ENCODE results near the gene THSD1. TPM values are rescaled to one million over a fixed set of nuclear protein-coding genes. Genes with fewer than 3 reads are reported as not detected.
"Not testable (repeated sequence)": the region's sequence is repeated elsewhere in the genome, so short reads cannot be mapped to it uniquely, and the experiment has no call there.

THSD1 gene
- total RNA-seq, 1 experiment from 2014 or later: 47.5 TPM

DNA sequence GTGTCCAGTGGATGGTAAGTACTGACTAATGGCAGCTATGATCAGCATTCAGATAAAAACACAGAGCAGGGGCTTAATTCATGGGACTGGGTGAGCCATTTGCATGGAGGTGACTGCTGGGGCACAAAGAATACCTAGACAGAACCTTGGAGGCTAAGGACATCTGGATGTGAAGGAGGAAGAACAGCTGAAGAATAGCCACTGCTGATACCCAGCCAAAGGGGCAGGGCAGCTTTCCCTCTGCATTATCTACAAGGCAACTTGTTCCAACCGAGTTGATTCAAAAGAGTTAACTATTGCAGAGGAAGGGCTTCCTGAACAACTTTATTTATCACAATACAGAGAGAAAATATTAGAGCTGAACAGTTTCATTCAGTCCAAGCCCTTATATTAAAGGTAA, 13.1 kb upstream of the THSD1 start:
- DNase-seq (ENCODE audit: low read depth): no peak
- in situ Hi-C loops (cut with HindIII; ENCODE audit: low pct_unique_long_range_greater_than_20kb, low sequenced_read_pairs): no loop called here

DNA sequence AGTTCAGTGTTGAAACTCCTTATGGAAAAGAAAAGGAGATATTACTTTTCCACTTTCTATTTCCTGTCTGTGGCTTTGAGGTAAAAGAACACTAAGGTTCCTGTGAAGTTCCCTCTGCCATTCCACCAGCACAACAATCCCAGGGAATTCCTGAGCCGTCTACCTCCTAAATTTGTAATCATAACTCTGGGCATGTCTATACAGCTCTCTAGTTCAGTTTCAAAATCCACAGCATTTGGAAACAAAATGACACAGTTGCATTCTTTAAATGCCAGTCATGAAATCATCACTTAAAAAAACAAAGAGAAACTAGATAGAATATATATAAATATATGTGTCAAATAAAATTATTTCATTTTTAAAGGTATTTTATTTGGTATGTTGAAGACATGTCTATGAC, 9.0 kb upstream of the THSD1 start:
- DNase-seq (ENCODE audit: low read depth): no peak
- in situ Hi-C loops (cut with HindIII; ENCODE audit: low pct_unique_long_range_greater_than_20kb, low sequenced_read_pairs): no loop called here

DNA sequence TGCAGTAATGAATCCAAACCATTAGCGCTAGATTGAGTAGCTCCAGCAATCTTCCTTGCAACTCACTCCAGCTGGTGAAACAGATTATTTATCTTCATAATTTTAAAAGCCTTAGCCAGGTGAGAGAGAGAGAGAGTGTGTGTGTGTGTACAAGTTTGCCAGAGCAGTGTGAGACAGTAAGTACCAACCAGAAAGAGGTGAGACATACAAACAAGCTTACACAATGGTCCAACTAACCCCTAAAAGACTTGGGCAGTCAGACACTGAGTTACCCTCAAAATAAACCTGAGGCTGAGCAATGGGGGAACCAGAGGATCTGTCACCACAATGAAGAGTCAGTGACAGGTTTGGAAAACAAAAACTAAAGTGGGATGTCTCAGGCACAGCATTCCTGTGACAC, 8.1 kb upstream of the THSD1 start:
- in situ Hi-C loops (cut with HindIII; ENCODE audit: low pct_unique_long_range_greater_than_20kb, low sequenced_read_pairs): no loop called here

DNA sequence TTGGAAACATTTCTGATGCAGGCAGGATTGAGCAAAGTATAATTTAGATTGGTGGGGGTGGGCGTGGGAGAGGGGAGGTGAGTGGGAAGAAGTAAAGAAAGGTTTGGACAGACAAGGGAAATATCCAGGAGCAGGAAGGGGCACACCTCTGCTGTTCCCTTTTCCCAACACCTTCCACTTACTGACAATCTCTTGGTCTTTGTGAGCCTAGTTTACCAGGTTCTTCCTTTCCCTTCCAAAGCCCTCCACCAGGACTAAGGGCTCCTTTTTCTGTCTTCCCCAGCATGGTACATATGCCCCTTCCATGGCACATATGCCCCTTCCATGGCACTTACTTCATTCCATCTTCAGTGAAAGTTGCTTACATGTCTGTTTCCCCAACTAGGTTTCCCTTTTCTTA, 6.2 kb upstream of the THSD1 start:
- no peak for DNase-seq (ENCODE audit: low read depth)
- in situ Hi-C loops (cut with HindIII; ENCODE audit: low pct_unique_long_range_greater_than_20kb, low sequenced_read_pairs): no loop called here

More for the DNA sequence above, 8.1 kb upstream of the THSD1 start:
- DNase-seq (ENCODE audit: low read depth): no peak

DNA sequence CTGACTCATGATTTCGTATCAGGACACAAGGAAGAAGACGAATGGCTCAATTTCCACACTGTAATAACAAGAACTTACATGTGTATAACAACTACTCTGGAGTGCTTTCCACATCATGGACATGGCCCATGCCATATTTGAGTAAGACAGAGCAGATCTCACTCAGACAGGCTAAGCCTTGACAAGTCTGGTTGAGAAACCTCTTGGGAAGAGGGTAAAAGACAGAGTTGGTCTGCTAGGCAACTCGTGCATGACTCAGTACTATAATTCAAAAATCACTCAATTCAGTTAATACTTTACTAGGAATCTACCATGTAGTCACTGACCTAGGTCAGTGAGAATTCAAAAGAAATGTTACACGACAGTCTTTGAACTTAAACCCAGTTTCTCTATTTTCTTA, 5.7 kb upstream of the THSD1 start:
- in situ Hi-C loops (cut with HindIII; ENCODE audit: low pct_unique_long_range_greater_than_20kb, low sequenced_read_pairs): no loop called here
- peak; percentile 85 for DNase-seq (ENCODE audit: low read depth)

DNA sequence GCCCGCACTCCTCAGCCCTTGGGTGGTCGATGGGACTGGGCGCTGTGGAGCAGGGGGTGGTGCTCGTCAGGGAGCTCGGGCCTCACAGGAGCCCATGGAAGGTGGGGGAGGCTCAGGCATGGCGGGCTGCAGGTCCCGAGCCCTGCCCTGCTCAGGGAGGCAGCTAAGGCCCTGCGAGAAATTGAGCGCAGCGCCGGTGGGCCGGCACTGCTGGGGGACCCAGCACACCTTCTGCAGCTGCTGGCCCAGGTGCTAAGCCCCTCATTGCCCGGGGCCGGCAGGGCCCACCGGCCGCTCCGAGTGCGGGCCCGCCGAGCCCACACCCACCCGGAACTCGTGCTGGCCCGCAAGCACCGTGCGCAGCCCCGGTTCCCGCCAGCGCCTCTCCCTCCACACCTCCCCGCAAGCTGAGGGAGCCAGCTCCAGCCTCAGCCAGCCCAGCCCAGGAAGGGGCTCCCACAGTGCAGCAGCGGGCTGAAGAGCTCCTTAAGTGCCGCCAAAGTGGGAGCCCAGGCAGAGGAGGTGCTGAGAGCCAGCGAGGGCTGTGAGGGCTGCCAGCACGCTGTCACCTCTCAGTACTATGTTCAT, 2.2 kb upstream of the THSD1 start:
- DNase-seq (ENCODE audit: low read depth); in situ Hi-C loops (cut with HindIII; ENCODE audit: low pct_unique_long_range_greater_than_20kb, low sequenced_read_pairs): not testable (repeated sequence)

DNA sequence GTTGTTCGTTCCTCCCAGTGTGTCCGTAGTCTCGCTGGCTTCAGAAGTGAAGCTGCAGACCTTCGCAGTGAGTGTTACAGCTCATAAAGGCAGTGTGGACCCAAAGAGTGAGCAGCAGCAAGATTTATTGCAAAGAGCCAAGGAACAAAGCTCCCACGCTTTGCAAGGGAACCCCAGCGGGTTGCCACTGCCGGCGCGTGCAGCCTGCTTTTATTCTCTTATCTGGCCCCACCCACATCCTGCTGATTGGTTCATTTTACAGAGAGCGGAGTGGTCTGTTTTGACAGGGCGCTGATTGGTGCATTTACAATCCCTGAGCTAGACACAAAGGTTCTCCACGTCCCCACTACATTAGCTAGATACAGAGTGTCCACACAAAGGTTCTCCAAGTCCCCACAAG, 1.5 kb upstream of the THSD1 start:
- in situ Hi-C loops (cut with HindIII; ENCODE audit: low pct_unique_long_range_greater_than_20kb, low sequenced_read_pairs); DNase-seq (ENCODE audit: low read depth): not testable (repeated sequence)

DNA sequence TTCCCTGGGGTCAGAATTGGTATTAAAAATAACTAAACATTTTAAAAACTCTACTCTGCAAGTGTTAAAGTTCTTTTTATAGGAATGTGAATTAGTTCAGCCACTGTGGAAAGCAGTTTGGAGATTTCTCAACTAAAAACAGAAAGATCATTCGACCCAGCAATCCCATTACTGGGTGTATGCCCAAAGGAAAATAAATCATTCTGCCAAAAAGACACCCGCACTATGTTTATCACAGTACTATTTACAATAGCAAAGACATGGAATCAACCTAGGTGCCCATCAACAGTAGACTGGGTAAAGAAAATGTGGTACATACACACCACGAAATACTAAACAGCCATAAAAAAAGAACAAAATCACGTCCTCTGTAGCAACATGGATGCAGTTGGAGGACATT, 657 bp upstream of the THSD1 start:
- in situ Hi-C loops (cut with HindIII; ENCODE audit: low pct_unique_long_range_greater_than_20kb, low sequenced_read_pairs): no loop called here
- no peak for DNase-seq (ENCODE audit: low read depth)

DNA sequence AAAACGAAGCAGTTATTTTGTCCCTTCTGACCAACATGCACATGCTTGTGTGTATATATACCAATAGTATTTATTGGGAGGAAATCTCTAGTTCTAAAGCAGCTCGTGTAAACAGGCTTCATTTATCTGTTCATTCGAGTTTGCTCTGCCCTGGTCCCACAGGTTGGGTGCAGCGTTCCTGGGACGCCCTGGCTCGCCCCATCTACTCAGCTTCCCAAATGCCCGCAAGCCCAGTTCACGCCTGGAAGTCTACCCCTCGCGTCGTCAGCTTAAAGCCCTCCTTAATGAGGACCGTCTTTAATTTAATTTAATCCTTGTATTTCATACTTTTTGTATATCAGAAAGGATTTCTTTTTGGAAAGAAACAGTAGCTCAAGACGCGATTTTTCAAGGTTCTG, 604 bp downstream of the THSD1 start:
- DNase-seq (ENCODE audit: low read depth): no peak
- in situ Hi-C loops (cut with HindIII; ENCODE audit: low pct_unique_long_range_greater_than_20kb, low sequenced_read_pairs): no loop called here

DNA sequence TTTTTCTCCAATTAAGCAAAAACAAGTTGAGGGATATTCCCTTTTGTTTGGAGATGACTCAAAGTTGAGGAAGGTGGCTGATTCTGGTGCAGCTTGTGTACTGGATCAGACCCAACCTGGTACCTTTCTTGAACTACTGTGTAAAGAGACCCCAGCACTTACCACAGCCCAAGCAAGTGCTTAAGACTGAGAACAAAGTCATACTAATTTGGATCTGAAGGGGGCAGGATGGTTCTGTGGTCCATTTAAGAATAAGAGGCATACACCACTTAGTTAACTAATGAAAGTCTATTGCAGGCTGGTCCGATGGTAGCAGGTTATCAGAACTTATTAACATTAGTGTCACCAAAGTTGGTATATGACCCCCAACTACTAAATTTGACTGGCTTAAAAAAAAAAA, 6.3 kb downstream of the THSD1 start:
- in situ Hi-C loops (cut with HindIII; ENCODE audit: low pct_unique_long_range_greater_than_20kb, low sequenced_read_pairs): no loop called here
- DNase-seq (ENCODE audit: low read depth): no peak

DNA sequence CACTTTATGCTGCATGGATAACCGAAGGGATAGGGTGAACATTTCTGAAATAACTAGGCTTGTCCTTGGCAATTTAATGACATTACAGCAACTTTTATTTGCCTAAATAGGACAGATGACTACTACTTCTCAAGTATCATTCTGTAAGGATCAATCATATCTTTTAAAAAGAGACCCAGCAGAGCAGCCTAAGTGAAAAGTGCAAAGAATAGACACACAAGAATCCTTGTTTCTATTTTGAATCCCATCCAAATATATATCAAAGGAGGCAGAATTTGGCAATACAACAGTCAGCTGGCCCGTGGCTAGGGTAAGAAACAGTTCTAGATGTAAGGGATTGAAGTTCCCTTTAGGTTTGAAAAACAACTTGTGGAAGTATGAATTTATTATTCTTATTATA, 6.9 kb downstream of the THSD1 start:
- no peak for DNase-seq (ENCODE audit: low read depth)
- in situ Hi-C loops (cut with HindIII; ENCODE audit: low pct_unique_long_range_greater_than_20kb, low sequenced_read_pairs): no loop called here

DNA sequence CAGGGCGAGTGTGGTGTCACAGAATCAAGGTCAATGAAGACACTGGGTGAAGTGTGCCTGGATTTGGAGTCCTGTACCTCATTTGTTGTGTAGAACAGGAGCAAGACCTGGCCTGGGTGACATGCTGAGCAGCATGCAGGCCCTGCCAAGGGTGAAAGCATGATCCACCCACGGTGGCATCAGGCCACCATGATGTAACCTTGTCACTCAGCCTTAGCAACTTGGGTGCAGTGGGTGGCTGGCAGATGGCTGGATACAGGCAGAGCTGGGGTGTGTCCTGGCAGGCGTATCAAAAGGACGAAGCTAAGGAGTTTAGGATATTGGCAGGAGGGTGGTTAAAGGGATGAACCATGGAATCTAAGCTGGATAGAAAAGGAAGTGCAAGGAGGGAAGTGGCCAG, 10.3 kb downstream of the THSD1 start:
- DNase-seq (ENCODE audit: low read depth): no peak
- in situ Hi-C loops (cut with HindIII; ENCODE audit: low pct_unique_long_range_greater_than_20kb, low sequenced_read_pairs): no loop called here

DNA sequence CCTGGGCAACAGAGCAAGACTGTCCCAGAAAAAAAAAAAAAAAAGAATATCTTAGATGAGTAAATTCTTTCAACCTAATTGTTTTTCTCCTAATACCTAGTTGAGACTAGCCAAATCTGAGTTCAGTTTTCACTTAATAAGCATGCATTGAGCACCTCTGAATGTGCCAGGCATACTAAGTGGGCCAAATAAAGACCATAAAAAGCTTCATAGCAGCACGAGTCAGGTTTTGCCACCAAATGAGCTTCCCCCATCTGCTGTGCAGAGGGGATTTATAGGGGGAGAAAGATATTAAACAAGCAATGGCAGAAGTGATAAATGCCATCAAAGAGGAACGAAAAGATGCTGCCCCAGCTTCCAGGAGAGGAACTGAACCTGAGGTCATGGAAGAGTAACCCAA, 11.4 kb downstream of the THSD1 start:
- no peak for DNase-seq (ENCODE audit: low read depth)
- in situ Hi-C loops (cut with HindIII; ENCODE audit: low pct_unique_long_range_greater_than_20kb, low sequenced_read_pairs): no loop called here

DNA sequence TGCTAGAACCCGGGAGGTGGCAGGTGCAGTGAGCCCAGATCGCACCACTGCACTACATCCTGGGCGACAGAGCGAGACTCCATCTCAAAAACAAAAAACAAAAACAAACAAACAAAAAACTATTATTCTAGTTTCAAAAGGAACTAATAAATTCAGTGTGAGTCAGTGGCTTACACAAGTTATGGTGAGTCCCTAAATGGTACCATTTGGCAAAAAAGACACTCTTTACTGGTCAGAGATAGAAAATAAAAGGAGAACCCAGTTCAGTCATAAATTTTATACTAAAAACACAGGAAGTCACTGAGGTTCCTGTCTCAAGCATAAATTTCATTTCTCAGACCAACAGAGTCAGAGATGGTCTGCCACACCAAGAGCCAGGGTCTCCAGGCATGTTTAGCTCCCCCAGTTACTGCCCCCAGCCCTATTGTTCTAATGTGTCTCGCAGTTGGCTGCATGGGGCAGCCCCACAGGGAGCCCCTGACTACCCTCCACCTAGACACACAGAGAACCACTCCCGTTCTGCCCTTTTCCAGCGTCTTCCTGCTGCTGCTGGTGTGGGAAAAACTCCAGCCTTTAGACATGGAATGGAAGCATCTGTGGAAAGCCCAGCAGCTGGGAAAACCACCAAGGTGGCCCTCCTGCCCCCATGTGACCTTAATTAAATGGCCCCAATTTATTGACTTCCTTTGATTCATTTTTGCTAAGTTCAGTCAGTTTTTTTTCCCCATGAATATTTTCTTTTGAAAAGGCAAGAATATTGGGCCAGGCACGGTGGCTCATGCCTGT, 12.2 kb downstream of the THSD1 start:
- DNase-seq (ENCODE audit: low read depth): no peak
- in situ Hi-C loops (cut with HindIII; ENCODE audit: low pct_unique_long_range_greater_than_20kb, low sequenced_read_pairs): no loop called here

DNA sequence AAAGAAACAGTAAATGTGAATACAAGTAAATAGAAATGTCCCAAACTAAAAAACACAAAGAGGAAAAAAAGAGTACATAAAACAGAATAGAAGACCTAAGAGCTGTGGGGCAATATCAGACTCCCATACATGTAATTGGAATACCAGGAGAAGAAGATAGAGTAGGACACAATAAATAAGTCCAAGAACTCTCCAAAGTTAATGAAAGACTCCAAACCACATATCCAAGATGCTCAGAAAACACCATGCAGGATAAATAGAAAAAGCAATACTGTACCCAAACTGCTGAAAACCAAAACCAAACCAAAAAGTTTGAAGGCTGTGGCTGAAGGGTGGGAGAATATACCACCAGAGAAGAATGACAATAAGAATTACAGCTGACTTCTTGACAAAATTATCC, 18.3 kb downstream of the THSD1 start:
- DNase-seq (ENCODE audit: low read depth): no peak
- in situ Hi-C loops (cut with HindIII; ENCODE audit: low pct_unique_long_range_greater_than_20kb, low sequenced_read_pairs): no loop called here

DNA sequence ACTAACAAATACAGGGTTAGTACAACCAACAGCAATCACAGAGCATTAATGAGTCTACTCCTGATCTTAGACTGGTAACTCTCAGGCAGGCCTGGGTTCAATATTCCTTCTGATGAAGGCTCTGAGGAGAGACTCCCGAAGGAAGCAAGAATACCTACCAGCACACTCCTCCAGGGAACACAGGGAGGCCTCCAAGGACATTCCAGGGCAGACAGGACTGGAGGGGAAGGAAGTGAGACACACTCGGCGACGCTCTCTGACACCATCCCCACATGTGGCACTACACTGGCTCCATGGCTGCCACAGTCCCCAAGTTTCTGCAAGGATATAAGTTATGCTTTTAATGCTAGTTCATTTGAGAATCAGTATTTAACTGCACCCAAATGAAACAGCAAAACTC, 20.1 kb downstream of the THSD1 start:
- DNase-seq (ENCODE audit: low read depth): no peak
- in situ Hi-C loops (cut with HindIII; ENCODE audit: low pct_unique_long_range_greater_than_20kb, low sequenced_read_pairs): no loop called here

DNA sequence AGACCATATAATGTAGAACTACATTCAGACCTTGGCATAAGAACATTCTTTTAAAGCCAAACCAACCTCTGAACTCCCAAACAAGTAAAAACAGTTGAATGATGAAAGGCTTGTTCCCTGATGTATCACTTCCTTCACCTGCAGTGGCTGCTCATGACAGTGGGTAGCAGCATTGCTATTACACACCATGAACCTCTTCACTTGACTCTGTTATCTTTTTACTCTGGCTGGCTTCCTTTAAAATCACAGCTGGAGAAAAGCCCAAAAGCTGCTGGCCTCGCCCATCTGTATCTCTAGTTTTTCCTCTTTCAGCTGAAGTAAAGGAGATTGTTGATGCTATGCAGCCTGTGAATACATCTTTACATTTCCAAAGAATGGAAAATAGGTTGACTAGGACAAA, 22.6 kb downstream of the THSD1 start:
- in situ Hi-C loops (cut with HindIII; ENCODE audit: low pct_unique_long_range_greater_than_20kb, low sequenced_read_pairs): no loop called here
- no peak for DNase-seq (ENCODE audit: low read depth)

DNA sequence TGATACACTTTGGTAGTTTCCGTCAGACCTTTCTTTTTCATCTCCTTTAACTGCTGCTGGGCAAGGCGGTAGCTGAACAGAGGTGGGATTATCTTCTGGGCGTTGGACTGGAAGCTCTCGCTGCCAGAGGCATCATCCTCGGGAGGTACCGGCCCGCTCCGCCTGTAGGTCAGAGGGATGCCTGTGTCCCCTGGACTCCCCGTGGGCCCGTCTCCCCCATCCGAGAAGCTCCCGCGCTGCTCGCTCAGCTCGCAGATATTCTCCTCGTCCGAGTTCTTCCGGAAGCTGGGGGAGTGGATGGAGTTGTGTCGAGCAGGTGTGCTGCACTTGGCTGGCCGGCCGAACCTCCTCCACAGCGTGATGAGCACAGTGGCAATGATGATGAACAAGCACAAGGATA, 27.7 kb downstream of the THSD1 start:
- in situ Hi-C loops (cut with HindIII; ENCODE audit: low pct_unique_long_range_greater_than_20kb, low sequenced_read_pairs): no loop called here
- no peak for DNase-seq (ENCODE audit: low read depth)

DNA sequence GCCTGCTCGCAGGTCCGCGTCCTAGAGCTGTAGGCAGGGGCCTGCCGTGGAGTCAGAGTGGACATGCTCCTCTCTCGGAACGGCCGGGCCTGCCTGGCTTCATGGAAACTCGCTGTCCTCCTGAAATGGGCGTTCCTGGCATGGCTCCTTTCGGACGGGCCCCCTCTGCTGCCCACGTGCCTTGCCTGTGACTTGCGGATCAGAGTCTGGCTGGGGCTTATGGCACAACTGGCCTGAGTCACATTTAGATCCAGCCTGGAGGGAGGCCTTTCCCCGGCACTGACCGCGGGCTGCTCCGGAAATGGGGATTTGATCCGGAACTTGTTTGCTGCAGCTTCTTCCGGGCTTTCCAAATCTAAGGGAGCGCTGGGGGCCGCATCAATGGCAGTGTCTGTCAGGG, 28.1 kb downstream of the THSD1 start:
- DNase-seq (ENCODE audit: low read depth): no peak
- in situ Hi-C loops (cut with HindIII; ENCODE audit: low pct_unique_long_range_greater_than_20kb, low sequenced_read_pairs): no loop called here

DNA sequence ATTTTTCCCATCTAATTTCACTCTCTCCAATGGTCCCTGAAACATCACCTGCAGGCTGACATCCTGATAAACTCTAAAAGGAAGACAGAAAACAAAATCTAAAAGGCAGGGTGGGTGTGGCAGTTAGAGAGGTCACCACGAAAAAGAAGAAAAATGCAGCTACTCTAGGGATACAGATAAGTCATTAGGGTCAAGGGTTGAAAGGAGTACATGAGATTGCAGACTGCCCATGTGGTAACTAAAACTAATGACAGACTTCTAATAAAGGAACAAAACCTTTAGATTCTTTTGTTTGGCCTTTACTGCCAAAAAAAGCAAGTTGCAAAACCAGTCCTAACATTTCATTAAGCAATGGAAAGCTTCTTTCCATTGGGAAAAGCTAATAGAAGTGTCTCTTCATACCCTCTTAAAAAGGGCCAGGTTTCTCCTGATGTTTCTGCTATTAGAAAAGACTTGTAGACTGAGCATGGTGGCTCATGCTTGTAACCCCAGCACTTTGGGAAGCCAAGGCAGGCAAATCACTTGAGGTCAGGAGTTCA, 31.0 kb downstream of the THSD1 start:
- in situ Hi-C loops (cut with HindIII; ENCODE audit: low pct_unique_long_range_greater_than_20kb, low sequenced_read_pairs): no loop called here
- peak; percentile 13 for DNase-seq (ENCODE audit: low read depth)
